Activated CD8-positive, alpha-beta memory T cell treated with anti-CD3 and anti-CD28 coated beads for 48 hours (primary cell): Measurements from ENCODE around the gene RFC4.
A peak's percentile ranks its signal among the peaks of the same experiment; 100 is the strongest.
"Not testable (repeated sequence)": the region's sequence is repeated elsewhere in the genome, so short reads cannot be mapped to it uniquely, and the experiment has no call there.

Source experiments
- DNase-seq, 3 experiments: peaks; one replicate each; pipeline ENCODE4 v3.0.0-alpha.2; 2020; ENCODE audit warnings: low read depth in 2 of 3, low spot score in 2 of 3

Gene RFC4

GRCh38 chr3:186825294-186825821, 19.1 kb upstream of the RFC4 start:
- DNase-seq = peak in 1 of 3 experiments; percentile 26

GRCh38 chr3:186824430-186825139, 18.3 kb upstream of the RFC4 start:
- DNase-seq = no peak

GRCh38 chr3:186823386-186823785, 17.1 kb upstream of the RFC4 start:
- no peak for DNase-seq

- DNase-seq = not testable (repeated sequence)
Measured at GRCh38 chr3:186822388-186822759, 16.1 kb upstream of the RFC4 start.

GRCh38 chr3:186821429-186822387, 15.4 kb upstream of the RFC4 start:
- DNase-seq = no peak

GRCh38 chr3:186818956-186819355, 12.7 kb upstream of the RFC4 start:
- no peak for DNase-seq

GRCh38 chr3:186818516-186818915, 12.2 kb upstream of the RFC4 start:
- no peak for DNase-seq

- DNase-seq = no peak
Measured at GRCh38 chr3:186815435-186815834, 9.2 kb upstream of the RFC4 start.

- no peak for DNase-seq
Measured at GRCh38 chr3:186814100-186814499, 7.8 kb upstream of the RFC4 start.

- not testable (repeated sequence) for DNase-seq
Measured at GRCh38 chr3:186811313-186811712, 5.0 kb upstream of the RFC4 start.

GRCh38 chr3:186810336-186810996, 4.2 kb upstream of the RFC4 start:
- no peak for DNase-seq

GRCh38 chr3:186807231-186807630, 949 bp upstream of the RFC4 start:
- DNase-seq = no peak

- DNase-seq = not testable (repeated sequence)
Measured at GRCh38 chr3:186803447-186803846, 2.8 kb downstream of the RFC4 start.

- DNase-seq = no peak
Measured at GRCh38 chr3:186802701-186803100, 3.6 kb downstream of the RFC4 start.

GRCh38 chr3:186800285-186800684, 6.0 kb downstream of the RFC4 start:
- no peak for DNase-seq

GRCh38 chr3:186798239-186798874, 7.9 kb downstream of the RFC4 start:
- DNase-seq = no peak

GRCh38 chr3:186790261-186790981, 15.9 kb downstream of the RFC4 start:
- peak in 1 of 3 experiments; percentile 27 for DNase-seq

GRCh38 chr3:186789554-186790260, 16.6 kb downstream of the RFC4 start:
- DNase-seq = no peak

GRCh38 chr3:186788482-186789370, 17.6 kb downstream of the RFC4 start:
- no peak for DNase-seq
